ENCODE measurements around the gene NDUFAF2. TPM values are rescaled to one million over a fixed set of nuclear protein-coding genes. Genes with fewer than 3 reads are reported as not detected.
"Not testable (repeated sequence)": the region's sequence is repeated elsewhere in the genome, so short reads cannot be mapped to it uniquely, and the experiment has no call there.

Gene NDUFAF2
- total RNA-seq, 1 donor from 2014 or later: 9.9 TPM

DNA sequence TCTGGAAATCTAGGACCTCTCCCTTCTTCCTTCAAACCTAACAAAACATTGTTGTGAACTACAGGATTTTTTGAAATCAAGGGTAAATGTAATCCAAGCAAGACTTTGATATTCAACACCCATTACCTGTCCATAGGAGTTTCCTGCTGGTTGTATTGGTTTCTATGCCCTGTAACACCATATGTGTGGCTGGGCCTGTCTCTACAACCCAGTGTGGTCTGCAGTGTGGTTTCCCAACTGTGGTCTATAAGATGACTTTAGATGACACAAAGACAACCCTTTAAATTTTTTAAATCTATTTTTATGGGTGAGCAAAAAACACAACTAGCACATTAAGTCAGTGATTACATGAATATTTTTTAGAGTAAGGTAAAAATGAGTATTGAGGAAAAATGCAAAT is 124.1 kb downstream of the NDUFAF2 start:
- no peak overlapping the region for H3K27ac ChIP-seq (ENCODE audit: low read depth, low read length)
- H3K4me3 ChIP-seq (ENCODE audit: low read length in 3 of 3): no peak overlapping the region
- no peak overlapping the region for H3K9ac ChIP-seq (ENCODE audit: low read depth in 1 of 3, low read length in 3 of 3)
- no peaks in the 10 kb centered on the region for H3K4me1 ChIP-seq (ENCODE audit: control insufficient read depth in 3 of 3, insufficient read depth in 3 of 3, low read length in 3 of 3)
- no peaks in the 10 kb centered on the region for H3K27me3 ChIP-seq (ENCODE audit: control insufficient read depth in 3 of 3, insufficient read depth in 3 of 3, low read length in 3 of 3)
- peaks cover 0 to 7% (median 0%) of the 10 kb centered on the region in 3 donors for H3K36me3 ChIP-seq (ENCODE audit: control insufficient read depth in 3 of 3, insufficient read depth in 3 of 3, low read length in 3 of 3)
- peaks cover 0 to 2% (median 0%) of the 10 kb centered on the region in 3 donors for H3K9me3 ChIP-seq (ENCODE audit: control insufficient read depth in 3 of 3, low read length in 3 of 3)

DNA sequence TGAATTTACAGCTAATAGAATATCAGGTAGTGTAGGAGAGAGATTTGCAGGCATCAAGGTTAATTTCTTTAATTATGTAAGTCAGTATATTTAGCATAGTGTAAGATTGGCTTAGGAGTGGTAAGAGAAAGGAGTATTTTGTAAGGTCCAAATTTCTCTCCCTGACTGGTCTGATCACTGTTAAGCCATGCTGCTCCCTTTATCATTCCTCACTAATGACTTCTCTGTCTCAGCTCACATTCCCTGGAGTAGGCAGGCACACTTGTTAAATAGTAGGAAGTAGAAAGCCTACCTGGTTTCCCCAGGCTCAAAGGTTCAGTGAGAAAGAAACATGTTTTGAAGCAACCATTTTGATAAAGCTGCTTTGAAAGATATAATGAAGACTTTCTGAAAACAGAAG is 126.5 kb downstream of the NDUFAF2 start:
- Histone ChIP-seq H3K36me3 (ENCODE audit: control insufficient read depth in 3 of 3, insufficient read depth in 3 of 3, low read length in 3 of 3) (peaks cover 0 to 7% (median 0%) of the 10 kb centered on the region in 3 donors), H3K4me3 (ENCODE audit: low read length in 3 of 3) (no peak overlapping the region), H3K9me3 (ENCODE audit: control insufficient read depth in 3 of 3, low read length in 3 of 3) (no peaks in the 10 kb centered on the region), H3K9ac (ENCODE audit: low read depth in 1 of 3, low read length in 3 of 3) (no peak overlapping the region), H3K27me3 (ENCODE audit: control insufficient read depth in 3 of 3, insufficient read depth in 3 of 3, low read length in 3 of 3) (no peaks in the 10 kb centered on the region), H3K4me1 (ENCODE audit: control insufficient read depth in 3 of 3, insufficient read depth in 3 of 3, low read length in 3 of 3) (no peaks in the 10 kb centered on the region), H3K27ac (ENCODE audit: low read depth, low read length) (no peak overlapping the region)

DNA sequence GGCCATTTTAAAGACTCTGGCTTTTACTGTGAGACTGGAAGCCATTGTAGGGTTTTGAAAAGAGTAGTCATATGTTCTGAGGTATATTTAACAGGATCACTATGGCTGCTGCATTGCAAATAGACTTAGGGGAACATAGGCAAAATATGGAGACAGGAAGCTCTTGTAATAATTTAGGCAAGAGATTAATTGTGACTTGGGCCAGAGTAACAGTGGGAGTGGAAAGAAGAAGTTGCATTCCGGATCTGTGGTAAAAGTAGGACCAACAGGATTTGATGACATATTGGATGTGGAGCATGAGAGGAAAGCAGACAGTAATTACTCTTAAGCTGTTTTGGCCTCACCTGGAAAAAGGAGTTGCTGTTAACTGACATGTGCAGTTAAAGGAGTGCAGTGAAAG is 131.6 kb downstream of the NDUFAF2 start:
- Histone ChIP-seq H3K27ac (ENCODE audit: low read depth, low read length) (no peak overlapping the region), H3K4me1 (ENCODE audit: control insufficient read depth in 3 of 3, insufficient read depth in 3 of 3, low read length in 3 of 3) (no peaks in the 10 kb centered on the region), H3K36me3 (ENCODE audit: control insufficient read depth in 3 of 3, insufficient read depth in 3 of 3, low read length in 3 of 3) (peaks cover 0 to 7% (median 0%) of the 10 kb centered on the region in 3 donors), H3K4me3 (ENCODE audit: low read length in 3 of 3) (no peak overlapping the region), H3K27me3 (ENCODE audit: control insufficient read depth in 3 of 3, insufficient read depth in 3 of 3, low read length in 3 of 3) (no peaks in the 10 kb centered on the region), H3K9ac (ENCODE audit: low read depth in 1 of 3, low read length in 3 of 3) (no peak overlapping the region), H3K9me3 (ENCODE audit: control insufficient read depth in 3 of 3, low read length in 3 of 3) (no peaks in the 10 kb centered on the region)

DNA sequence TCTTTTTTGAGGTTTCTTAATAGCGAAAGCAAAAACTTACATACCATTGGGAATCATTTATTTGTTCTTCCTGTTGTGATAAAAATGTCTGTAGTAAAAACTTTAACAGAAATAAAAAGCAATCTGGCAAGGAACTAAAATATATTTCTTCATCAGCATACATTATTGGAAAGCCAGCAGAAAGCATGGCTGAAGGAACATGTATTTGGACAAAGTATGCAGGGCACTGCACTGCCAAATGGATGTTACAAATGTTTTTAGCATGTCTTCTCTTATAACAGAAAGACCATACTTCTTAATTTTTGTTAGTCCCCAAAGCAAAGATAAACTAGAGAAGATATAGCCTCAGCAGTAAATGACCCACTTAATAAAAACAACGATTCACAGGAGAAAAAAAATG is 136.7 kb downstream of the NDUFAF2 start:
- H3K27me3 ChIP-seq (ENCODE audit: control insufficient read depth in 3 of 3, insufficient read depth in 3 of 3, low read length in 3 of 3): no peaks in the 10 kb centered on the region
- H3K9me3 ChIP-seq (ENCODE audit: control insufficient read depth in 3 of 3, low read length in 3 of 3): no peaks in the 10 kb centered on the region

DNA sequence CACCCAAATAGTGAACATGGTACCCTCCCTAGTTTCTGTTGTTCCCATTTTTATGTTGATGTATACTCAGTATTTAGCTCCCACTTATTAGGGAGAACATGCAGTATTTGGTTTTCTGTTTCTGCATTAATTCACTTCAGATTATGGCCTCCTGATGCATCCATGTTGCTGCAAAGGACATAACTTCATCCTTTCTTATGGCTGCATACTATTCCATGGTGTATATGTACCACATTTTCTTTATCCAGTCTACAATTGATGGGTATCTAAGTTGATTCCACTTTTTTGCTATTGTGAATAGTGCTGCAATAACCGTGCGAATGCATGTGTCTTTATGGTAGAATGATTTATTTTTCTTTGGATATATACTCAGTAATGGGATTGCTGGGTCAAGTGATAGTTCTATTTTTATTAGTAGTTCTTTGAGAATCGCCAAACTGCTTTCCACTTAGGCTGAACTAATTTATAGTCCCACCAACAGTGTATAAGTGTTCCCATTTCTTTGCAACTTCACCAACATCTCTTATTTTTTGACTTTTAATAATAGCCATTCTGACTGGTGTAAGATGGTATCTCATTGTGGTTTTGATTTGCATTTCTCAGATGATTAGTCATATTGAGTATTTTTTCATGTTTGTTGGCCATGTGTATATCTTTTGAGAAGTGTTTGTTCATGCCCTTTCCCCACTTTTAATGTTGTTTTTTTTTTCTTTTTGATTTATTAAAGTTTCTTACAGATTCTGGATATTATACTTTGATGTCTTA is 137.7 kb downstream of the NDUFAF2 start:
- Histone ChIP-seq H3K27ac (ENCODE audit: low read depth, low read length) (no peak overlapping the region), H3K4me1 (ENCODE audit: control insufficient read depth in 3 of 3, insufficient read depth in 3 of 3, low read length in 3 of 3) (no peaks in the 10 kb centered on the region), H3K9me3 (ENCODE audit: control insufficient read depth in 3 of 3, low read length in 3 of 3) (no peaks in the 10 kb centered on the region)

More for the DNA sequence above, 136.7 kb downstream of the NDUFAF2 start:
- Histone ChIP-seq H3K36me3 (ENCODE audit: control insufficient read depth in 3 of 3, insufficient read depth in 3 of 3, low read length in 3 of 3) (no peaks in the 10 kb centered on the region), H3K9ac (ENCODE audit: low read depth in 1 of 3, low read length in 3 of 3) (no peak overlapping the region), H3K27ac (ENCODE audit: low read depth, low read length) (no peak overlapping the region), H3K4me1 (ENCODE audit: control insufficient read depth in 3 of 3, insufficient read depth in 3 of 3, low read length in 3 of 3) (no peaks in the 10 kb centered on the region), H3K4me3 (ENCODE audit: low read length in 3 of 3) (no peak overlapping the region)

DNA sequence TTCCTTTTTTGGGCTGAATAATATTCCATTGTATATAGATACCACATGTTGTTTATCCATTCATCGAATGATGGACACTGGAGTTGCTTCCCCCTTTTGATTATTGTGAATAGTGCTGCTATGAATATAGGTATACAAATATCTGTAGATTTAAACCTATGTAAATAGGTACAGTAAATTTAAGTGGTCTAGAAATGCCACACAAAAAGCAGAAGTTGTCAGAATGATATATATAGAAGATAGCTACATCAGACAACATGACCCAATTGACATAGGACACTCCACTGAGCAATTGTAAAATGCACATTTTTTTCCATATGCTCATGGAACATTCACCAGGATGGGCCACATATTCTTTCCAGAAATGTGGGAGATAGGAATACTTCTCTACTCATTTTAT is 139.7 kb downstream of the NDUFAF2 start:
- Histone ChIP-seq H3K27me3 (ENCODE audit: control insufficient read depth in 3 of 3, insufficient read depth in 3 of 3, low read length in 3 of 3) (no peaks in the 10 kb centered on the region), H3K9me3 (ENCODE audit: control insufficient read depth in 3 of 3, low read length in 3 of 3) (no peaks in the 10 kb centered on the region), H3K27ac (ENCODE audit: low read depth, low read length) (no peak overlapping the region), H3K4me3 (ENCODE audit: low read length in 3 of 3) (no peak overlapping the region), H3K4me1 (ENCODE audit: control insufficient read depth in 3 of 3, insufficient read depth in 3 of 3, low read length in 3 of 3) (no peaks in the 10 kb centered on the region), H3K36me3 (ENCODE audit: control insufficient read depth in 3 of 3, insufficient read depth in 3 of 3, low read length in 3 of 3) (no peaks in the 10 kb centered on the region), H3K9ac (ENCODE audit: low read depth in 1 of 3, low read length in 3 of 3) (no peak overlapping the region)

More for the DNA sequence above, 137.7 kb downstream of the NDUFAF2 start:
- Histone ChIP-seq H3K36me3 (ENCODE audit: control insufficient read depth in 3 of 3, insufficient read depth in 3 of 3, low read length in 3 of 3) (no peaks in the 10 kb centered on the region), H3K27me3 (ENCODE audit: control insufficient read depth in 3 of 3, insufficient read depth in 3 of 3, low read length in 3 of 3) (no peaks in the 10 kb centered on the region), H3K4me3 (ENCODE audit: low read length in 3 of 3) (no peak overlapping the region), H3K9ac (ENCODE audit: low read depth in 1 of 3, low read length in 3 of 3) (no peak overlapping the region)

DNA sequence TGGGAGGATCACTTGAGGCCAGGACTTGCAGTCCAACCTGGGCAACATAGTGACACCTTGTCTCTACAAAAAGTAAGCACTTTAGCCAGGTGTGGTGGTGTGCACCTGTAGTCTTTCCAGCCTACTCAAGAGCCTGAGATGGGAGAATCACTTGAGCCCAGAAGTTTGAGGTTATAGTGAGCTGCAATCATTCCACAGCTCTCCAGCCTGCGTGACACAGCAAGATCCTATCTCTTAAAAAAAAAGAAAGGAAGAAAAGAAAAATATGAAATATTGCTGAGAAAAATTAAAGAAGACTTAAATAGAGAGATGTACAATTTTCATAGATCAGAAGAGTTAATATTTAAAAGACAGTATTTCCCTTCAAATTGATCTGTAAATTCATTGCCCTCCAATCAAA is 140.9 kb downstream of the NDUFAF2 start:
- H3K4me1 ChIP-seq (ENCODE audit: control insufficient read depth in 3 of 3, insufficient read depth in 3 of 3, low read length in 3 of 3): no peaks in the 10 kb centered on the region

DNA sequence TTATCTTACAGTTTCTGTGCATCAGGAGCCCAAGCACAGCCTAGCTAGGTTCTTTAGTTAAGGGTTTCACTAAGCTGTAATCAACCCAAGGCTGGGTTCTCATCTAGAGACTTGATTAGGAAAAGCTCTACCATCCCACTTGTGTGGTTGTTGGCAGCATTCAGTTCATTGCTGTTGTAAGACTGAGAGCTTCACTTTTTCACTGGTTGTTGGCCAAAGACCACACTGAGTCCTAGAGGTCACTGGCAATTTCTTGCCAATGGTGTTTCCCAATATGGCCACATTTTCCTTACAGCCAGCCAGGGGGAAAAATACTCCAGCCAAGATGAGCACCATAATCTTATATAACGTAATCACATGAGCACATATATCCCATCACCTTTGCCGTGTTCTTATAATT is 142.9 kb downstream of the NDUFAF2 start:
- no peak overlapping the region for H3K9ac ChIP-seq (ENCODE audit: low read depth in 1 of 3, low read length in 3 of 3)
- no peaks in the 10 kb centered on the region for H3K36me3 ChIP-seq (ENCODE audit: control insufficient read depth in 3 of 3, insufficient read depth in 3 of 3, low read length in 3 of 3)
- no peaks in the 10 kb centered on the region for H3K27me3 ChIP-seq (ENCODE audit: control insufficient read depth in 3 of 3, insufficient read depth in 3 of 3, low read length in 3 of 3)
- H3K27ac ChIP-seq (ENCODE audit: low read depth, low read length): no peak overlapping the region
- H3K4me1 ChIP-seq (ENCODE audit: control insufficient read depth in 3 of 3, insufficient read depth in 3 of 3, low read length in 3 of 3): no peaks in the 10 kb centered on the region
- H3K9me3 ChIP-seq (ENCODE audit: control insufficient read depth in 3 of 3, low read length in 3 of 3): no peaks in the 10 kb centered on the region
- no peak overlapping the region for H3K4me3 ChIP-seq (ENCODE audit: low read length in 3 of 3)

More for the DNA sequence above, 140.9 kb downstream of the NDUFAF2 start:
- Histone ChIP-seq H3K9me3 (ENCODE audit: control insufficient read depth in 3 of 3, low read length in 3 of 3) (no peaks in the 10 kb centered on the region), H3K9ac (ENCODE audit: low read depth in 1 of 3, low read length in 3 of 3) (no peak overlapping the region), H3K27me3 (ENCODE audit: control insufficient read depth in 3 of 3, insufficient read depth in 3 of 3, low read length in 3 of 3) (no peaks in the 10 kb centered on the region), H3K27ac (ENCODE audit: low read depth, low read length) (no peak overlapping the region), H3K36me3 (ENCODE audit: control insufficient read depth in 3 of 3, insufficient read depth in 3 of 3, low read length in 3 of 3) (no peaks in the 10 kb centered on the region), H3K4me3 (ENCODE audit: low read length in 3 of 3) (no peak overlapping the region)

DNA sequence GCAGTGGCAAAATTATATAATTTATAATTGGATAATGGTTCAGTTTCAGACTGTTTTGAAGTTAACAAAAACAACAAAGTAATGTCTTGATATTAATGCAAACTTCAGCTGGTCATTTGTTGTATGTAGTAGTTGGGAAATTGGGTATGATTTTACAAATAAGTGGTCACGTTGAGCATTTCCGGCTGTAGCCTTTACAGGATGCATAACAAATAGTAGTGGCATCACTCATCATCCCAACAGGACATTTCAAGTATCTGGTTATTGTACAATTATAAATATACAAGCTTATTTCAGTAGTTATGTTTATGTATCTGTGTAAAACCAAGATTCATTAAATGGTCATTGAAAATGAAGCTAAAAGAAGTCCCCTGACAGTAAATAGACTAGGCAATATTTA is 144.3 kb downstream of the NDUFAF2 start:
- no peaks in the 10 kb centered on the region for H3K4me1 ChIP-seq (ENCODE audit: control insufficient read depth in 3 of 3, insufficient read depth in 3 of 3, low read length in 3 of 3)
- H3K4me3 ChIP-seq (ENCODE audit: low read length in 3 of 3): no peak overlapping the region
- H3K36me3 ChIP-seq (ENCODE audit: control insufficient read depth in 3 of 3, insufficient read depth in 3 of 3, low read length in 3 of 3): no peaks in the 10 kb centered on the region
- no peaks in the 10 kb centered on the region for H3K9me3 ChIP-seq (ENCODE audit: control insufficient read depth in 3 of 3, low read length in 3 of 3)
- no peak overlapping the region for H3K9ac ChIP-seq (ENCODE audit: low read depth in 1 of 3, low read length in 3 of 3)
- no peak overlapping the region for H3K27ac ChIP-seq (ENCODE audit: low read depth, low read length)
- H3K27me3 ChIP-seq (ENCODE audit: control insufficient read depth in 3 of 3, insufficient read depth in 3 of 3, low read length in 3 of 3): no peaks in the 10 kb centered on the region

DNA sequence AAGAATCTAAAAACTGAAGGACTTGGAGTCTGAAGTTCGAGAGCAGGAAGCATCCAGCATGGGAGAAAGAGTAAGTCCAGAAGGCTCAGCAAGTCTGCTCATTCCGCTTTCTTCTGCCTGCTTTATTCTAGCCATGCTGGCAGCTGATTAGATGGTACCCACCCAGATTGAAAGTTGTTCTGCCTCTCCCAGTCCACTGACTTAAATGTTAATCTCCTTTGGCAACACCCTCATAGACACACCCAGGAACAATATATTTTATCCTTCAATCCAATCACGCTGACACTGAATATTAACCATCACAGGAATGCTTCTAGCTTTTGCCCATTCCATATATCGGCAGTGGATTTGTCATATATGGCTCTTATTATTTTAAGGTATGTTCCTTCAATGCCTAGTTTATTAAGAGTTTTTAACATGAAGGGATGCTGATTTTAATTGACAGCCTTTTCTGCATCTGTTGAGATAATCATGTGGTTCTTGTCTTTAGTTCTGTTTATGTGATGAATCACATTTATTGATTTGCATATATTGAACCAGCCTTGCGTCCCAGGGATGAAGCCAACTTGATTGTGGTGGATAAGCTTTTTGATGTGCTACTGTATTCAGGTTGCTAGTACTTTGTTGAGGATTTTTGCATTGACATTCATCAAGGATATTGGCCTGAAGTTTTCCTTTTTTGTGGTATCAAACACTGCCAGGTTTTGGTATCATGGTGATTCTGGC is 148.2 kb downstream of the NDUFAF2 start:
- H3K36me3 ChIP-seq (ENCODE audit: control insufficient read depth in 3 of 3, insufficient read depth in 3 of 3, low read length in 3 of 3); H3K4me3 ChIP-seq (ENCODE audit: low read length in 3 of 3); H3K4me1 ChIP-seq (ENCODE audit: control insufficient read depth in 3 of 3, insufficient read depth in 3 of 3, low read length in 3 of 3); H3K27me3 ChIP-seq (ENCODE audit: control insufficient read depth in 3 of 3, insufficient read depth in 3 of 3, low read length in 3 of 3); H3K27ac ChIP-seq (ENCODE audit: low read depth, low read length); H3K9me3 ChIP-seq (ENCODE audit: control insufficient read depth in 3 of 3, low read length in 3 of 3); H3K9ac ChIP-seq (ENCODE audit: low read depth in 1 of 3, low read length in 3 of 3): not testable (repeated sequence)
